HepG2 (cell line): ENCODE results near the gene ADARB1. TPM values are rescaled to one million over a fixed set of nuclear protein-coding genes. Genes with fewer than 3 reads are reported as not detected.

Source experiments
- ATAC-seq: fragments of 200-7000 bp; cut with Tn5 transposase; 3 replicates; pipeline ENCODE4 v1.9.1; 2020; ENCODE audit warnings: mild to moderate bottlenecking, moderate library complexity
- BruUV-seq: library from RNA; stranded (reverse); fragments of 400-500 nt; replicated peaks from 2 replicates; lab custom pipeline; 2021; lab: Mats Ljungman, UMichigan
- CTCF ChIA-PET: fragments of 300-600 bp; formaldehyde crosslinking; extraction: SDS; loops from one replicate; lab custom pipeline; 2021; ENCODE audit warnings: low total read pairs, inconsistent platforms, low intra/inter-chr PET ratio; lab: Yijun Ruan, JAX
- POLR2A ChIA-PET: fragments of 350-600 bp; sonication (Branson Sonifier 250); formaldehyde crosslinking; loops from one replicate; lab custom pipeline; 2020; ENCODE audit warnings: antibody characterized with exemption, inconsistent platforms; lab: Yijun Ruan, JAX
- DNase-seq: peaks from one replicate; pipeline ENCODE4 v3.0.0-alpha.2; 2015; ENCODE audit warnings: low spot score
- FAIRE-seq: peaks from 3 replicates; lab custom pipeline; 2011; peaks lifted over from hg19 to GRCh38; lab: Jason Lieb, UNC
- H2AFZ ChIP-seq: one replicate; pipeline ENCODE4 v1.6.1; 2011; ENCODE audit warnings: low read length, inconsistent platforms
- H3K27ac ChIP-seq: fragments of 300-600 bp; 3 replicates; pipeline ENCODE4 v1.8.0; 2011; ENCODE audit warnings: mixed run types, mild to moderate bottlenecking, mixed read lengths, low read length, inconsistent platforms; ENCODE audit not compliant: insufficient read depth; ENCODE audit errors: extremely low read length
- H3K27me3 ChIP-seq, 2 experiments: fragments of 200-600 bp in 1 of 2; 2 replicates in 1 of 2; 3 replicates in 1 of 2; pipeline versions ENCODE4 v1.6.0 to v1.8.0; 2011; ENCODE audit warnings: low read length in 2 of 2, mild to moderate bottlenecking in 2 of 2, moderate library complexity in 2 of 2, inconsistent platforms in 1 of 2; ENCODE audit not compliant: insufficient read depth in 2 of 2, control insufficient read depth in 1 of 2
- H3K36me3 ChIP-seq, 2 experiments: fragments of 200-600 bp in 1 of 2; replicated peaks in 1 of 2; 2 replicates in 1 of 2; 3 replicates in 1 of 2; pipeline versions ENCODE4 v1.5.1 to v1.8.0; 2011; ENCODE audit warnings: low read length in 2 of 2, inconsistent platforms in 1 of 2; ENCODE audit not compliant: insufficient read depth in 2 of 2, control insufficient read depth in 1 of 2
- H3K4me1 ChIP-seq: 2 replicates; pipeline ENCODE4 v1.5.1; 2012; ENCODE audit warnings: low read length, inconsistent platforms; ENCODE audit not compliant: insufficient read depth
- H3K4me2 ChIP-seq: 2 replicates; pipeline ENCODE4 v1.6.0; 2011; ENCODE audit warnings: low read depth, low read length, inconsistent platforms
- H3K4me3 ChIP-seq, 3 experiments: fragments of 200-600 bp in 1 of 3; sonication (generic), shearing (Covaris generic) in 1 of 3; replicated peaks in 1 of 3; 2 replicates each; pipeline ENCODE4 v1.5.1; 2011 to 2016; ENCODE audit warnings: low read length in 3 of 3, inconsistent platforms in 2 of 3, low read depth in 2 of 3, mild to moderate bottlenecking in 2 of 3, control low read depth in 1 of 3, mixed read lengths in 1 of 3; ENCODE audit not compliant: insufficient read depth in 1 of 3
- H3K79me2 ChIP-seq: one replicate; pipeline ENCODE4 v1.6.1; 2011; ENCODE audit warnings: low read length, inconsistent platforms; ENCODE audit not compliant: insufficient read depth
- H3K9ac ChIP-seq: 2 replicates; pipeline ENCODE4 v1.6.0; 2011; ENCODE audit warnings: mild to moderate bottlenecking, low read depth, low read length, inconsistent platforms; ENCODE audit not compliant: insufficient read depth
- H3K9me3 ChIP-seq: 2 replicates; pipeline ENCODE4 v1.5.1; 2012; ENCODE audit warnings: mild to moderate bottlenecking, low read length
- H4K20me1 ChIP-seq: 2 replicates; pipeline ENCODE4 v1.6.0; 2011; ENCODE audit warnings: inconsistent platforms, mild to moderate bottlenecking, low read length, moderate library complexity; ENCODE audit not compliant: insufficient read depth
- AKAP8 ChIP-seq: sonication (generic); formaldehyde crosslinking; IDR thresholded peaks from 2 replicates; pipeline ENCODE4 v1.5.1; 2020; ENCODE audit warnings: mild to moderate bottlenecking, missing genetic modification reagents
- CEBPB ChIP-seq: IDR thresholded peaks from 2 replicates; pipeline ENCODE4 v1.6.1; 2011; ENCODE audit warnings: low read depth, low read length, improper control_type of control experiment, borderline replicate concordance
- ZMYM3 ChIP-seq: sonication (generic); formaldehyde crosslinking; IDR thresholded peaks from 2 replicates; pipeline ENCODE4 v1.5.1; 2020; ENCODE audit warnings: mild to moderate bottlenecking, missing genetic modification reagents
- ZNF816 ChIP-seq: sonication (generic); formaldehyde crosslinking; IDR thresholded peaks from 2 replicates; pipeline ENCODE4 v1.8.0; 2022; ENCODE audit warnings: missing genetic modification reagents, mild to moderate bottlenecking, borderline replicate concordance
- WGBS: methylation state at CpG from one replicate; pipeline ENCODE4 v1.1.6; 2017; ENCODE audit warnings: low lambda C conversion rate; 5-methylcytosine and 5-hydroxymethylcytosine counted together
- in situ Hi-C: cut with HindIII; loops from 2 replicates; pipeline ENCODE4 v1.10.0; 2017; ENCODE audit warnings: low pct_unique_long_range_greater_than_20kb; ENCODE audit not compliant: extremely low pct_ligation_motif_present
- intact Hi-C: fragments of 100-400 bp; cut with micrococcal nuclease; formaldehyde crosslinking; loops from one replicate; pipeline ENCODE4 v1.10.0; 2022; ENCODE audit not compliant: unreplicated experiment
- polyA plus RNA-seq, 8 experiments: library from polyadenylated mRNA; depleted of rRNA in 3 of 8; stranded (reverse) in 7 of 8; unstranded in 1 of 8; fragments of >200 nt; fragmentation: Illumina TruSeq in 4 of 8; extraction: Trizol in 4 of 8; gene quantifications; 2 replicates each; pipeline versions ENCODE4 v1.2.1 to v1.2.3, GENCODE V29; 2011 to 2016; ENCODE audit warnings: low read depth in 4 of 8, missing spikeins in 1 of 8, mixed read lengths in 1 of 8; ENCODE audit not compliant: insufficient read depth in 1 of 8
- total RNA-seq, 5 experiments: library from RNA; depleted of rRNA; stranded (reverse); fragments of >200 nt; fragmentation: Illumina TruSeq; extraction: Trizol; gene quantifications; 2 replicates each; pipeline ENCODE4 v1.2.3, GENCODE V29; 2016; ENCODE audit warnings: low read depth in 1 of 5

Gene ADARB1
- total and polyA plus RNA-seq, 2 of the 13 experiments (the other 11 are each of a cell fraction or from before 2014, with no cell fraction given), result 6.6 to 10.0 TPM

- no peak for DNase-seq
- TF ChIP-seq AKAP8 (CRISPR knock-in tag), result no peak
- no peak overlapping the region for H3K4me3 ChIP-seq
- FAIRE-seq, result no peak
- no peak overlapping the region for H2AFZ ChIP-seq
- H3K4me1 ChIP-seq, result peaks cover 21% of the 10 kb centered on the region
- ChIA-PET CTCF (no interaction called here), POLR2A (no interaction called here)
- H3K36me3 ChIP-seq, result peaks cover 0 to 12% of the 10 kb centered on the region in 2 experiments; a peak in 1 of 5 replicates
- intact Hi-C loops (loop anchor here (10.0 kb wide), 1 partner anchor 64 kb away; no protein-coding TSS in a partner anchor), in situ Hi-C loops (loop anchor here (5.0 kb wide), 1 partner anchor 76 kb away; no protein-coding TSS in a partner anchor)
- H3K4me2 ChIP-seq, result no peak overlapping the region
- ATAC-seq, result no peak
- H4K20me1 ChIP-seq, result peaks cover 4% of the 10 kb centered on the region; the same call in 1 of the 2 replicates
- no TSS peak for BruUV-seq
- H3K27ac ChIP-seq, result no peak overlapping the region
- H3K9me3 ChIP-seq, result no peaks in the 10 kb centered on the region
- H3K9ac ChIP-seq, result no peak overlapping the region
- 83% methylated on average over 5 of the region's 5 CpGs for WGBS
- peaks cover 13% of the 10 kb centered on the region for H3K79me2 ChIP-seq
- no peaks in the 10 kb centered on the region for H3K27me3 ChIP-seq
These were observed 4.0 kb downstream of the ADARB1 start for GRCh38 chr21:45078371-45078770.

GRCh38 chr21:45078877-45079281, 4.5 kb downstream of the ADARB1 start:
- BruUV-seq, result no TSS peak
- H3K9ac ChIP-seq, result no peak overlapping the region
- peaks cover 4% of the 10 kb centered on the region; the same call in 1 of the 2 replicates for H4K20me1 ChIP-seq
- in situ Hi-C loops (loop anchor here (5.0 kb wide), 1 partner anchor 77 kb away; no protein-coding TSS in a partner anchor), intact Hi-C loops (loop anchor here (10.0 kb wide), 1 partner anchor 64 kb away; no protein-coding TSS in a partner anchor)
- DNase-seq, result no peak
- ATAC-seq, result no peak
- WGBS, result 97% methylated on average over 2 of the region's 2 CpGs
- no peak overlapping the region for H3K4me2 ChIP-seq
- CTCF ChIA-PET, result no interaction called here
- H3K4me1 ChIP-seq, result peaks cover 18% of the 10 kb centered on the region
- H3K27me3 ChIP-seq, result no peaks in the 10 kb centered on the region
- peaks cover 13% of the 10 kb centered on the region for H3K79me2 ChIP-seq
- POLR2A ChIA-PET, result no interaction called here
- no peak overlapping the region for H3K27ac ChIP-seq
- TF ChIP-seq CEBPB (peak; percentile 48; the same call in 1 of the 2 replicates), ZNF816 (CRISPR knock-in tag) (no peak), ZMYM3 (0 out of 2 replicates have a peak, but pooled peaks have one; percentile 18)
- TF ChIP-seq, all 625 proteins: peak for 2
- H2AFZ ChIP-seq, result no peak overlapping the region
- no peak overlapping the region for H3K4me3 ChIP-seq
- H3K36me3 ChIP-seq, result peaks cover 0 to 12% of the 10 kb centered on the region in 2 experiments; a peak in 1 of 5 replicates
- no peaks in the 10 kb centered on the region for H3K9me3 ChIP-seq
- FAIRE-seq, result no peak
